ENCODE data around the gene SPIN1. TPM values are rescaled to one million over a fixed set of nuclear protein-coding genes. Genes with fewer than 3 reads are reported as not detected.
"Not testable (repeated sequence)": the region's sequence is repeated elsewhere in the genome, so short reads cannot be mapped to it uniquely, and the experiment has no call there.

SPIN1 gene
- total RNA-seq, 1 donor from 2014 or later = 77.6 TPM

DNA sequence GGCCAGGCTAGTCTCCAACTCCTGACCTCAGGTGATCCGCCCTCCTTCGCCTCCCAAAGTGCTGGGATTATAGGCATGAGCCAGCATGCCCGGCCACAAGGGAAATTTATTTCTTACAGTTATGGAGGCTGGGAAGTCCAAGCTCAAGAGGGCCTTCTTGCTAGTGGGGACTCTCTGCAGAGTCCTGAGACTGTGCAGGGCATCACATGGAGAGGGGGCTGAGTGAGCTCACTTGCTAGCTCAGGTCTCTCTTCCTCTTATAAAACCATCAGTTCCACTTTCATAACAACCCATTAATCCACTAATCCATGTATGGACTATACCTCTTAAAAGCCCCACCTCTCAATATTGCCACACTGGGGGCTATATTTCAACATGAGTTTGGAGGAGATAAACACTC lies 5.1 kb upstream of the SPIN1 start:
- Mint-ChIP-seq H3K27me3 (ENCODE audit: low read depth) (peaks cover 20% of the 10 kb centered on the region), H3K36me3 (ENCODE audit: low read depth) (no peaks in the 10 kb centered on the region), H3K27ac (ENCODE audit: unreplicated experiment) (no peak overlapping the region), H3K4me3 (no peak overlapping the region), H3K4me1 (peaks cover 8% of the 10 kb centered on the region), H3K9me3 (no peaks in the 10 kb centered on the region)
- TF ChIP-seq, protein P1, sequence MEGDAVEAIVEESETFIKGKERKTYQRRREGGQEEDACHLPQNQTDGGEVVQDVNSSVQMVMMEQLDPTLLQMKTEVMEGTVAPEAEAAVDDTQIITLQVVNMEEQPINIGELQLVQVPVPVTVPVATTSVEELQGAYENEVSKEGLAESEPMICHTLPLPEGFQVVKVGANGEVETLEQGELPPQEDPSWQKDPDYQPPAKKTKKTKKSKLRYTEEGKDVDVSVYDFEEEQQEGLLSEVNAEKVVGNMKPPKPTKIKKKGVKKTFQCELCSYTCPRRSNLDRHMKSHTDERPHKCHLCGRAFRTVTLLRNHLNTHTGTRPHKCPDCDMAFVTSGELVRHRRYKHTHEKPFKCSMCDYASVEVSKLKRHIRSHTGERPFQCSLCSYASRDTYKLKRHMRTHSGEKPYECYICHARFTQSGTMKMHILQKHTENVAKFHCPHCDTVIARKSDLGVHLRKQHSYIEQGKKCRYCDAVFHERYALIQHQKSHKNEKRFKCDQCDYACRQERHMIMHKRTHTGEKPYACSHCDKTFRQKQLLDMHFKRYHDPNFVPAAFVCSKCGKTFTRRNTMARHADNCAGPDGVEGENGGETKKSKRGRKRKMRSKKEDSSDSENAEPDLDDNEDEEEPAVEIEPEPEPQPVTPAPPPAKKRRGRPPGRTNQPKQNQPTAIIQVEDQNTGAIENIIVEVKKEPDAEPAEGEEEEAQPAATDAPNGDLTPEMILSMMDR (conservative IDR thresholded peaks at IDR 0.05) = no peak
- DNase-seq (ENCODE audit: low read depth, low spot score) = no peak

DNA sequence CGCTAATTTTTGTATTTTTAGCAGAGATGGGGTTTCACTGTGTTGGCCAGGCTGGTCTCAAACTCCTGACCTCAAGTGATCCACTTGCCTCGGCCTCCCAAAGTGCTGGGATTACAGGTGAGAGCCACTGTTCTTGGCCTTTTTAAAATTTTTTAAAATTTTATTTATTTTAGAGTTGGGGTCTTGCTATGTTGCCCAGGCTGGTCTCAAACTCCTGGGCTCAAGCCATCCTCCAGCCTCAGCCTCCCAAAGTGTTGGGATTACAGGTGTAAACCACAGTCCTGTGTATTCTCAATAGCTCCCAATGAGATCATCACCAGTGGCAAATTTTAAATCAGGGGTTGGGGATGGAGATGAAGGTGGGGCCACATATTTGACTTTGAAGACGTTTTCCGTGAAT lies 2.1 kb upstream of the SPIN1 start:
- not testable (repeated sequence) for H3K27ac Mint-ChIP-seq (ENCODE audit: unreplicated experiment); H3K36me3 Mint-ChIP-seq (ENCODE audit: low read depth); H3K9me3 Mint-ChIP-seq; DNase-seq (ENCODE audit: low read depth, low spot score)
- Mint-ChIP-seq H3K4me3 (peak overlapping the region; percentile 96), H3K27me3 (ENCODE audit: low read depth) (peaks cover 20% of the 10 kb centered on the region), H3K4me1 (peaks cover 25% of the 10 kb centered on the region)

DNA sequence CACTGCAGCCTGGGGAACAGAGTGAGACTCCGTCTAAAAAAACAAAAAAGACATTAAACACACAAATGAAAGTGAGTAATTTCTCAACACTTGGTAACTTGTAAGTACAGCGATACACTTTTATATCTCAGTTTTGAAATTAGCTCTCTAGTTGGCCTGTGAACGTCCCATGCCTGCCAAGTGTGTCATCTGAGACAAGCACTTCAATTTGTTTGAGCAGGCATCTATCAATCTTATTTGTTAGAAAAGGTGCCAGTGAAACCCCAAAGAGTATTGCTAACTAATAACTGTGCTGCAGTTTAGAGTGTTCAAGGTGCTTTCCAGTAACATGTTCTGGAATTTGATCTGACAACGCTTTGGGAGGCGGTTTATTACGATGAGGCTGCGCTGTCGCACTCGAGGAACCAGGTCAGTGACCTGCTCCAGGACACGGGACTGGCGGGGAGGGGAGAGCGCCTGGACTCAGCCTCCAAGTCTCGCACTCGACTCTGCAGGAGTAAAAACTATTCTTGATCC lies 1.1 kb upstream of the SPIN1 start:
- peak; percentile 3 for DNase-seq (ENCODE audit: low read depth, low spot score)
- Mint-ChIP-seq H3K4me3 (peak overlapping the region; percentile 96), H3K27me3 (ENCODE audit: low read depth) (peaks cover 16% of the 10 kb centered on the region), H3K9me3 (no peaks in the 10 kb centered on the region), H3K4me1 (peaks cover 26% of the 10 kb centered on the region), H3K27ac (ENCODE audit: unreplicated experiment) (no peak overlapping the region), H3K36me3 (ENCODE audit: low read depth) (no peaks in the 10 kb centered on the region)
- TF ChIP-seq, protein P1 (conservative IDR thresholded peaks at IDR 0.05) = no peak

DNA sequence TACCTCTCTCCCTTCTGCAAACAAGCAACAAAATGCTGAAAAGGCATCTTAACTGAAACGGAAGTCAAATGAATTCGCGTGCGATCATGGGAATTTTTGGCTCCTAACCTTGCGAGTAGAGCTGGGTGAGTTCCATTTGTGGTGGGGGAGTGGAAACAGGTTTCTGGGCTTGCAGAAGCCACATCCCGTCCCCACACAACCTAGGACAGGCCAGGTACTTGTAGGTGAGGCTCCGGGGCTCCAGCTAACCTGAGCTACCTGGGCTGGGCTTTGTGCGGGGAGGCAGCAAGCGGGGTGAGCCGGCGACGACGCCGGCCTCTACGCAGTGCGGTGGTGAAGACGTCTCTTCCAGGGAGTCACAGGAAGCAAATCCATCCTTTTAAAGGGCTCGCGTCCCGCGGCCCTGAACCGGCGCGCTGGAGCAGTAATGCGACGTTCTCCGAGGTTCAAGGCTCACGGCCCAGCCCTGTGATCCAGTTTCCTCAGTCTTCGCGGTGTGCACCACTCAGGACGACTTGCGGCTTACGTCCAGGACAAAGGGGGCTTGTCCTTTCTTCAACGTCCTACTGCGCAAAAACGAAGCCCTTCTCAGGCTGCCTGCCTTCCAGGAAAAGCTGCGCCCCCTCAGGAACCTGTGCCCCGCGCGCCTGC lies 567 bp upstream of the SPIN1 start:
- H3K27ac Mint-ChIP-seq (ENCODE audit: unreplicated experiment) = peak overlapping the region; percentile 91
- H3K4me3 Mint-ChIP-seq = peak overlapping the region; percentile 96
- TF ChIP-seq, protein P1 (conservative IDR thresholded peaks at IDR 0.05) = no peak
- peaks cover 32% of the 10 kb centered on the region for H3K4me1 Mint-ChIP-seq
- H3K9me3 Mint-ChIP-seq = no peaks in the 10 kb centered on the region
- H3K36me3 Mint-ChIP-seq (ENCODE audit: low read depth) = no peaks in the 10 kb centered on the region
- H3K27me3 Mint-ChIP-seq (ENCODE audit: low read depth) = peaks cover 16% of the 10 kb centered on the region
- peak; percentile 17 for DNase-seq (ENCODE audit: low read depth, low spot score)

DNA sequence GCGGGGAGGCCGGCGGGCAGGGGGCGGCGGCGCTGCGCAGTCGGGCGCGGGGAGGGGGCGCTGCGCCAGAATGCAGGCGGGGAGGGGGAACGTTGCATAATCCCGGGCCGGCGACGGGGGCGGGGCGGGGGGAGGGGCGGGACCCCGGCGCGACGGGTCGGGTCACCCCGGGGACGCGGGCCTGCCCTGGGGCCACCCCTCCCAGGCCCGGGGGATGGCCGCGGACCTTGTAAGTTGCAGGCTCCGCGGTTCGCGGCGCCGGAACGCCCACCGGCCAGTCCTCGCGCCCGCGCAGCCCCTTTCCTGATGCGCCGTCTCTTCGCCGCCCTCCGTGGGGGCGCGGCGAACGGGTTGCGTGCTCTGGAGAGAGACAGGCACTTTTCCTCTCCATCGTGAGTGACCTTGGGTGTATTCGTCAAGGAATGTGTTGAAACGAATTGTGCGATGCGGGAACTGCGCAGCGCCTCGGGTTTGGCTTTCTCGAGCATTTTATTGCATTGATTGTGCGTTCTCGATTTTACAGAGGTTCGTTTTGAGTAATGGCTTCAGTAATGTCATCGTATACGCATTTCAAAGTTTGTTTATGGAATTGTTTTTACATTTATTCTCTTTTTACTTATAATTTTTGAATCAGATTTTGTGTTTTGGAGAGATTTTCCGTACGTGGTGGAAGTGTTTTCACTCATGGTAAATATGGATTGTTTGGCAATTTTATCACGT lies 802 bp downstream of the SPIN1 start:
- peak; percentile 63 for DNase-seq (ENCODE audit: low read depth, low spot score)
- H3K27ac Mint-ChIP-seq (ENCODE audit: unreplicated experiment) = peak overlapping the region; percentile 97
- H3K27me3 Mint-ChIP-seq (ENCODE audit: low read depth) = peaks cover 16% of the 10 kb centered on the region
- H3K4me1 Mint-ChIP-seq = peaks cover 37% of the 10 kb centered on the region
- no peaks in the 10 kb centered on the region for H3K36me3 Mint-ChIP-seq (ENCODE audit: low read depth)
- TF ChIP-seq, protein P1 (conservative IDR thresholded peaks at IDR 0.05) = no peak
- no peaks in the 10 kb centered on the region for H3K9me3 Mint-ChIP-seq
- peak overlapping the region; percentile 98 for H3K4me3 Mint-ChIP-seq

All from neural crest cell (in vitro differentiated cells).